H1 (cell line): Measurements from ENCODE around the gene OS9. TPM values are rescaled to one million over a fixed set of nuclear protein-coding genes. Genes with fewer than 3 reads are reported as not detected.

Source experiments
- BACH1 ChIP-seq: IDR thresholded peaks from 2 replicates; pipeline ENCODE4 v1.6.1; 2012; ENCODE audit warnings: low read length, improper control_type of control experiment
- CHD7 ChIP-seq: fragments of 300-600 bp; sonication (generic); IDR thresholded peaks from 2 replicates; pipeline ENCODE4 v1.7.1; 2012; ENCODE audit warnings: low read length, moderate library complexity, mild to moderate bottlenecking, inconsistent platforms; ENCODE audit not compliant: insufficient replicate concordance
- EP300 ChIP-seq, 2 experiments: IDR thresholded peaks; 1 replicate in 1 of 2; 2 replicates in 1 of 2; pipeline ENCODE4 v1.6.1; 2011 to 2012; ENCODE audit warnings: low read depth in 2 of 2, low read length in 2 of 2, mild to moderate bottlenecking in 2 of 2, borderline replicate concordance in 1 of 2, inconsistent platforms in 1 of 2, moderate library complexity in 1 of 2
- HDAC2 ChIP-seq, 2 experiments: fragments of 300-600 bp in 1 of 2; sonication (generic) in 1 of 2; IDR thresholded peaks; 2 replicates each; pipeline ENCODE4 v1.6.1; 2011 to 2012; ENCODE audit warnings: low read depth in 2 of 2, low read length in 2 of 2, mild to moderate bottlenecking in 2 of 2, moderate library complexity in 2 of 2, borderline replicate concordance in 1 of 2, inconsistent platforms in 1 of 2
- POU5F1 ChIP-seq: IDR thresholded peaks from 2 replicates; pipeline ENCODE4 v1.6.1; 2011; ENCODE audit warnings: low read depth, mild to moderate bottlenecking, low read length, moderate library complexity
- TCF12 ChIP-seq: IDR thresholded peaks from 2 replicates; pipeline ENCODE4 v1.6.1; 2011; ENCODE audit warnings: low read depth, mild to moderate bottlenecking, low read length
- polyA plus RNA-seq, 7 experiments: library from polyadenylated mRNA; depleted of rRNA in 3 of 7; stranded (reverse) in 5 of 7; unstranded in 2 of 7; fragments of >200 nt in 5 of 7; fragments of 200-250 nt in 2 of 7; gene quantifications; 1 replicate in 5 of 7; 2 replicates in 1 of 7; 4 replicates in 1 of 7; pipeline versions ENCODE4 v1.2.1 to v1.2.3, GENCODE V29; 2011 to 2013; ENCODE audit warnings: missing spikeins in 2 of 7, mixed read lengths in 2 of 7
- total RNA-seq: library from RNA; stranded (reverse); fragmentation: NEBNext Ultra II Directional; extraction: Animal tissue kit (Norgen Biotek cat#: 25700); gene quantifications from 2 replicates; pipeline ENCODE4 v1.2.1, GENCODE V29; 2021

The OS9 gene
- total and polyA plus RNA-seq, 2 of the 8 experiments (the other 6 are each of a cell fraction or from before 2014, with no cell fraction given): 71.0 to 108 TPM

GRCh38 chr12:57752668-57753000 is 58.7 kb downstream of the OS9 start (continued):
- TF ChIP-seq BACH1 (no peak), TCF12 (no peak), POU5F1 (no peak), EP300 (IDR thresholded peaks at IDR 0.05; ENCODE audit: borderline replicate concordance in 1 of 2, low read depth in 2 of 2, low read length in 2 of 2) (no peak), CHD7 (no peak), HDAC2 (IDR thresholded peaks at IDR 0.05; ENCODE audit: borderline replicate concordance in 1 of 2, low read depth in 2 of 2, low read length in 2 of 2) (no peak)
